HEK293T (cell line): Measurements from ENCODE around the gene KIRREL2.

Experiments
- ARNT ChIP-seq: fragments of 450-650 bp; IDR thresholded peaks from 2 replicates; pipeline ENCODE4 v1.6.1; 2017; ENCODE audit warnings: mild to moderate bottlenecking
- ELF4 ChIP-seq: fragments of 450-650 bp; IDR thresholded peaks from 2 replicates; pipeline ENCODE4 v1.6.1; 2017; ENCODE audit warnings: antibody characterized with exemption
- FOXM1 ChIP-seq: fragments of 450-650 bp; IDR thresholded peaks from 2 replicates; pipeline ENCODE4 v1.6.1; 2017; ENCODE audit warnings: mild to moderate bottlenecking, borderline replicate concordance
- NFRKB ChIP-seq: fragments of 450-650 bp; IDR thresholded peaks from 2 replicates; pipeline ENCODE4 v1.6.1; 2016; ENCODE audit warnings: mild to moderate bottlenecking, moderate library complexity
- TARDBP ChIP-seq: fragments of 450-650 bp; IDR thresholded peaks from 2 replicates; pipeline ENCODE4 v1.6.1; 2016

GRCh38 chr19:35848919-35849505 is 7.7 kb upstream of the KIRREL2 start:
- TF ChIP-seq ELF4, result no peak
- no peak for TF ChIP-seq ARNT
- no peak for TF ChIP-seq NFRKB
- no peak for TF ChIP-seq FOXM1
- no peak for TF ChIP-seq TARDBP
